B cell (primary cell): ENCODE results near the gene APOC1. TPM values are rescaled to one million over a fixed set of nuclear protein-coding genes. Genes with fewer than 3 reads are reported as not detected.

Experiments used
- ATAC-seq: fragments of 200-7000 bp; cut with Tn5 transposase; one replicate; pipeline ENCODE4 v1.10.0; 2021; ENCODE audit warnings: low read depth, mild to moderate bottlenecking, moderate number of reproducible peaks, moderate library complexity
- CTCF ChIA-PET: fragments of 350-600 bp; sonication (Branson Sonifier 250); formaldehyde crosslinking; loops from one replicate; lab custom pipeline; 2021; ENCODE audit warnings: antibody characterized with exemption, inconsistent platforms; lab: Charles Lee
- POLR2A ChIA-PET: fragments of 350-600 bp; sonication (Branson Sonifier 250); formaldehyde crosslinking; loops from one replicate; lab custom pipeline; 2021; ENCODE audit warnings: antibody characterized with exemption; lab: Charles Lee
- DNase-seq: peaks from one replicate; pipeline ENCODE4 v3.0.0; 2013
- H2AFZ ChIP-seq: 2 replicates; pipeline ENCODE4 v1.6.1; 2012; ENCODE audit warnings: mild to moderate bottlenecking, low read depth, low read length; ENCODE audit not compliant: insufficient read depth, poor library complexity, severe bottlenecking
- H3K27ac ChIP-seq, 2 donors: 1 replicate in 1 of 2; 2 replicates in 1 of 2; pipeline ENCODE4 v1.5.1; 2012 to 2013; ENCODE audit warnings: low read length in 2 of 2, mild to moderate bottlenecking in 2 of 2, moderate library complexity in 1 of 2
- H3K27me3 ChIP-seq, 4 experiments: fragments of 200-600 bp in 1 of 4; sonication (generic) in 1 of 4; replicated peaks in 1 of 4; 1 replicate in 2 of 4; 2 replicates in 2 of 4; pipeline versions ENCODE4 v1.6.1 to v1.7.0; 2013 to 2016; ENCODE audit warnings: low read length in 3 of 4, mild to moderate bottlenecking in 2 of 4, mixed read lengths in 1 of 4, moderate library complexity in 1 of 4; ENCODE audit not compliant: insufficient read depth in 4 of 4, control insufficient read depth in 3 of 4; ENCODE audit errors: control extremely low read depth in 1 of 4
- H3K36me3 ChIP-seq, 2 experiments: replicated peaks in 1 of 2; 1 replicate in 1 of 2; 2 replicates in 1 of 2; pipeline versions ENCODE4 v1.6.1 to v1.7.1; 2013; ENCODE audit warnings: low read length in 1 of 2; ENCODE audit not compliant: insufficient read depth in 2 of 2, control insufficient read depth in 1 of 2; ENCODE audit errors: control extremely low read depth in 1 of 2, extremely low read depth in 1 of 2
- H3K4me1 ChIP-seq, 2 donors: fragments of 200-600 bp in 1 of 2; sonication (generic) in 1 of 2; 1 replicate in 1 of 2; 2 replicates in 1 of 2; pipeline versions ENCODE4 v1.5.1 to v1.6.1; 2013 to 2017; ENCODE audit warnings: low read length in 2 of 2; ENCODE audit not compliant: control insufficient read depth in 2 of 2, insufficient read depth in 2 of 2
- H3K4me2 ChIP-seq: replicated peaks from 2 replicates; pipeline ENCODE3; 2012; ENCODE audit warnings: mild to moderate bottlenecking, low read depth, low read length; ENCODE audit not compliant: poor library complexity, severe bottlenecking
- H3K4me3 ChIP-seq, 5 experiments: fragments of 200-600 bp in 1 of 5; sonication (generic) in 1 of 5; 1 replicate in 3 of 5; 2 replicates in 2 of 5; pipeline versions ENCODE4 v1.5.1 to v1.7.0; 2011 to 2016; ENCODE audit warnings: low read length in 4 of 5, mild to moderate bottlenecking in 4 of 5, low read depth in 2 of 5, control low read depth in 1 of 5, moderate library complexity in 1 of 5; ENCODE audit not compliant: insufficient read depth in 1 of 5; ENCODE audit errors: control extremely low read depth in 1 of 5, extremely low read depth in 1 of 5
- H3K79me2 ChIP-seq: fragments of 200-600 bp; sonication (generic); one replicate; pipeline ENCODE4 v1.6.0; 2016; ENCODE audit warnings: low read length; ENCODE audit not compliant: control insufficient read depth, insufficient read depth
- H3K9ac ChIP-seq: fragments of 200-600 bp; sonication (generic); 2 replicates; pipeline ENCODE4 v1.6.1; 2017; ENCODE audit warnings: mild to moderate bottlenecking, low read length, moderate library complexity
- H3K9me3 ChIP-seq, 3 donors: one replicate each; pipeline versions ENCODE4 v1.6.1 to v1.7.1; 2013; ENCODE audit warnings: low read length in 2 of 3; ENCODE audit not compliant: control insufficient read depth in 2 of 3, insufficient read depth in 1 of 3; ENCODE audit errors: control extremely low read depth in 1 of 3
- H4K20me1 ChIP-seq: 2 replicates; pipeline ENCODE4 v1.6.0; 2012; ENCODE audit warnings: mild to moderate bottlenecking, low read length; ENCODE audit not compliant: insufficient read depth, control insufficient read depth, poor library complexity, severe bottlenecking
- H3K27ac Mint-ChIP-seq: one replicate; pipeline ENCODE4 v1.8.0; 2021; ENCODE audit warnings: mixed read lengths
- H3K27me3 Mint-ChIP-seq: one replicate; pipeline ENCODE4 v1.8.0; 2021; ENCODE audit warnings: mixed read lengths
- H3K4me1 Mint-ChIP-seq: one replicate; pipeline ENCODE4 v1.8.0; 2021; ENCODE audit warnings: mixed read lengths
- H3K4me3 Mint-ChIP-seq: one replicate; pipeline ENCODE4 v1.8.0; 2021; ENCODE audit warnings: mixed read lengths
- H3K9me3 Mint-ChIP-seq: one replicate; pipeline ENCODE4 v1.8.0; 2022; ENCODE audit warnings: mixed read lengths; ENCODE audit not compliant: insufficient read depth
- CTCF ChIP-seq: fragments of 200-600 bp; IDR thresholded peaks from one replicate; pipeline ENCODE4 v1.8.0; 2022; ENCODE audit warnings: antibody characterized with exemption, mild to moderate bottlenecking
- EZH2 ChIP-seq: IDR thresholded peaks from 2 replicates; pipeline ENCODE4 v1.6.1; 2012; ENCODE audit warnings: borderline replicate concordance, low read depth, mild to moderate bottlenecking, moderate library complexity, low read length; ENCODE audit not compliant: insufficient read depth, poor library complexity, severe bottlenecking
- WGBS: methylation state at CpG from one replicate; pipeline ENCODE4 v1.1.5; 2013; ENCODE audit warnings: missing lambda C conversion rate; ENCODE audit not compliant: insufficient coverage; 5-methylcytosine and 5-hydroxymethylcytosine counted together
- intact Hi-C: fragments of 100-400 bp; cut with micrococcal nuclease; formaldehyde crosslinking; loops from one replicate; pipeline ENCODE4 v1.10.0; 2022
- polyA plus RNA-seq: library from polyadenylated mRNA; depleted of rRNA; stranded (reverse); fragments of >200 nt; gene quantifications from 2 replicates; pipeline ENCODE4 v1.2.3, GENCODE V29; 2012
- total RNA-seq, 2 donors: library from RNA; stranded (reverse); fragments of 120-200 nt in 1 of 2; gene quantifications; 1 replicate in 1 of 2; 2 replicates in 1 of 2; pipeline versions ENCODE4 v1.2.3 to v1.2.4, GENCODE V29; 2013 to 2022

Gene APOC1
- total and polyA plus RNA-seq, 2 donors (not counting 1 experiment from before 2014, with no cell fraction given), result not detected

- Mint-ChIP-seq H3K9me3 (no peaks in the 10 kb centered on the region), H3K4me3 (no peak overlapping the region), H3K27ac (no peak overlapping the region), H3K4me1 (peaks cover 10% of the 10 kb centered on the region), H3K27me3 (no peaks in the 10 kb centered on the region)
- TF ChIP-seq CTCF (no peak), EZH2 (no peak)
- H3K36me3 ChIP-seq, result peaks cover 0 to 4% of the 10 kb centered on the region in 2 experiments
- peaks cover 39% of the 10 kb centered on the region for H3K79me2 ChIP-seq
- H2AFZ ChIP-seq, result no peak overlapping the region
- ChIA-PET CTCF (interaction anchor here (0.7 to 1.6 kb wide), 3 partner anchors 9 to 260 kb away, joined by 3 to 4 read pairs (median 4); no protein-coding TSS in a partner anchor), POLR2A (no interaction called here)
- H3K27me3 ChIP-seq, result no peaks in the 10 kb centered on the region
- intact Hi-C loops, result no loop called here
- H3K4me3 ChIP-seq, result no peak overlapping the region
- H3K27ac ChIP-seq, result no peak overlapping the region
- ATAC-seq (no peak), DNase-seq (no peak)
- WGBS, result 100% methylated on average over 3 of the region's 9 CpGs
- no peak overlapping the region for H3K4me2 ChIP-seq
- no peaks in the 10 kb centered on the region for H3K9me3 ChIP-seq
- peaks cover 4% of the 10 kb centered on the region for H4K20me1 ChIP-seq
- H3K9ac ChIP-seq, result no peak overlapping the region
- peaks cover 9 to 13% of the 10 kb centered on the region in 2 donors for H3K4me1 ChIP-seq
Observed at GRCh38 chr19:44949550-44949949, 35.1 kb downstream of the APOC1 start.
